Gastrocnemius medialis (tissue), 4 donors: ENCODE data around the gene PRIMPOL.

ENCODE experiments used
- POLR2A ChIP-seq, 2 donors: fragments of 450-650 bp; IDR thresholded peaks; one replicate each; pipeline ENCODE4 v1.6.1; 2017; ENCODE audit warnings: antibody characterized with exemption in 2 of 2, mild to moderate bottlenecking in 2 of 2, moderate library complexity in 2 of 2
- TF ChIP-seq, protein P1 (sequence below), 5 experiments: fragments of 450-650 bp in 3 of 5; fragments of 200-600 bp in 2 of 5; sonication (generic) in 2 of 5; IDR thresholded peaks in 4 of 5; conservative IDR thresholded peaks in 1 of 5; 1 replicate in 4 of 5; 2 replicates in 1 of 5; pipeline ENCODE4 v1.5.1; 2016 to 2019; ENCODE audit warnings: antibody characterized with exemption in 5 of 5, mild to moderate bottlenecking in 3 of 5, moderate library complexity in 3 of 5

DNA sequence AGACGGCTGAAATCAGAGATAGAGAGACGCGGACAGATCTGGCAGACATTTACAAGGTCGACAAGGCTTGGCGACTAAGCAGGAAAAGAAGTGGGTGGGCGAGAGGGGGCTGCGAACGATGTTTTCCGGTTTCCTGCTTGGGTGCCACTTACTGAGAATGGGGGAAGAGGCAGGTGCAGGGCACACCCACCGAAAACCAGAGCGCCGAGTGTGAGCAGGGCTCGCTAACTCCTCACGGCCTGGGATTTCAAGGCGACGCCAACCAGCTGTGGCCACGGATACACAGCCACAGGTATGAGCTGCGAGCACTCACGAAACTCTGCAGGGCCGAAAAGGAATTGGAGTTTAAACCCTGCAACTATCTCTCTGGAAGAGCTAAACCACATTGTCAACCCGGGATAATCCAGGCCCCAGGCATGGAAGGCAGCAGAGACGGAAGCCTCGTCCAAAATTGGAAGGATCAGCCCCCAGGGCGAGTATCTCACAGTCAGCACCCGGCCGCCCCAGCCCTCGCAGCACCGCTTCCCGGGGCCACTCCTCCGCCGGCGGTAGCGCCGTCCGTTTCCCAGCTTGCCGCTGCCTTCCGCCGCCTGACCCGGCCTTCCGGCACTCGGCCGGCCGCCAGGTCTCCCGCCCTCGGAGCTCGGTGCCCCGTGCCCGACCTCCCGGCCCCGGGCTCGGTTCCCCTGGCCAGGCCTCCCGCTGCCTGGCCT, 1.1 kb upstream of the PRIMPOL start:
- TF ChIP-seq, protein P1, sequence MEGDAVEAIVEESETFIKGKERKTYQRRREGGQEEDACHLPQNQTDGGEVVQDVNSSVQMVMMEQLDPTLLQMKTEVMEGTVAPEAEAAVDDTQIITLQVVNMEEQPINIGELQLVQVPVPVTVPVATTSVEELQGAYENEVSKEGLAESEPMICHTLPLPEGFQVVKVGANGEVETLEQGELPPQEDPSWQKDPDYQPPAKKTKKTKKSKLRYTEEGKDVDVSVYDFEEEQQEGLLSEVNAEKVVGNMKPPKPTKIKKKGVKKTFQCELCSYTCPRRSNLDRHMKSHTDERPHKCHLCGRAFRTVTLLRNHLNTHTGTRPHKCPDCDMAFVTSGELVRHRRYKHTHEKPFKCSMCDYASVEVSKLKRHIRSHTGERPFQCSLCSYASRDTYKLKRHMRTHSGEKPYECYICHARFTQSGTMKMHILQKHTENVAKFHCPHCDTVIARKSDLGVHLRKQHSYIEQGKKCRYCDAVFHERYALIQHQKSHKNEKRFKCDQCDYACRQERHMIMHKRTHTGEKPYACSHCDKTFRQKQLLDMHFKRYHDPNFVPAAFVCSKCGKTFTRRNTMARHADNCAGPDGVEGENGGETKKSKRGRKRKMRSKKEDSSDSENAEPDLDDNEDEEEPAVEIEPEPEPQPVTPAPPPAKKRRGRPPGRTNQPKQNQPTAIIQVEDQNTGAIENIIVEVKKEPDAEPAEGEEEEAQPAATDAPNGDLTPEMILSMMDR (IDR thresholded peaks at IDR 0.05 in 4 of 5, conservative IDR thresholded peaks at IDR 0.05 in 1 of 5): no peak
- no peak for TF ChIP-seq POLR2A (IDR thresholded peaks at IDR 0.05)
